GM19035 (cell line): ENCODE measurements around the gene GPR137B.

Experiments used
- ATAC-seq: cut with Tn5 transposase; IDR thresholded peaks from one replicate; pipeline ENCODE4 v1.9.1; 2021; ENCODE audit not compliant: unreplicated experiment

GPR137B gene

GRCh38 chr1:236193184-236193583, 50.8 kb downstream of the GPR137B start:
- ATAC-seq, result no peak

GRCh38 chr1:236200925-236201324, 58.6 kb downstream of the GPR137B start:
- ATAC-seq, result no peak

- ATAC-seq, result no peak
These were observed 59.4 kb downstream of the GPR137B start for GRCh38 chr1:236201786-236202185.

- ATAC-seq, result no peak
These were observed 61.7 kb downstream of the GPR137B start for GRCh38 chr1:236204039-236204438.

- ATAC-seq, result no peak
These were observed 62.3 kb downstream of the GPR137B start for GRCh38 chr1:236204656-236205055.

GRCh38 chr1:236206548-236206947, 64.2 kb downstream of the GPR137B start:
- no peak for ATAC-seq

GRCh38 chr1:236207121-236207520, 64.8 kb downstream of the GPR137B start:
- ATAC-seq, result no peak

GRCh38 chr1:236207569-236207968, 65.2 kb downstream of the GPR137B start:
- ATAC-seq, result no peak

- no peak for ATAC-seq
These were observed 66.8 kb downstream of the GPR137B start for GRCh38 chr1:236209185-236209584.

GRCh38 chr1:236209713-236210112, 67.4 kb downstream of the GPR137B start:
- no peak for ATAC-seq

- ATAC-seq, result no peak
These were observed 69.5 kb downstream of the GPR137B start for GRCh38 chr1:236211815-236212214.

GRCh38 chr1:236213534-236213933, 71.2 kb downstream of the GPR137B start:
- ATAC-seq, result no peak

GRCh38 chr1:236214761-236215160, 72.4 kb downstream of the GPR137B start:
- no peak for ATAC-seq

GRCh38 chr1:236220473-236220872, 78.1 kb downstream of the GPR137B start:
- no peak for ATAC-seq

GRCh38 chr1:236222632-236223031, 80.3 kb downstream of the GPR137B start:
- no peak for ATAC-seq

- no peak for ATAC-seq
These were observed 86.1 kb downstream of the GPR137B start for GRCh38 chr1:236228411-236228810.

GRCh38 chr1:236235116-236235515, 92.8 kb downstream of the GPR137B start:
- no peak for ATAC-seq

- no peak for ATAC-seq
These were observed 96.8 kb downstream of the GPR137B start for GRCh38 chr1:236239092-236239585.

- ATAC-seq, result no peak
These were observed 98.3 kb downstream of the GPR137B start for GRCh38 chr1:236240675-236241074.

- ATAC-seq, result no peak
These were observed 100.2 kb downstream of the GPR137B start for GRCh38 chr1:236242568-236242967.

- ATAC-seq, result no peak
These were observed 104.9 kb downstream of the GPR137B start for GRCh38 chr1:236247286-236247685.

- ATAC-seq, result no peak
These were observed 109.2 kb downstream of the GPR137B start for GRCh38 chr1:236251587-236251986.

- no peak for ATAC-seq
These were observed 110.8 kb downstream of the GPR137B start for GRCh38 chr1:236253119-236253518.
